ENCODE measurements around the gene ZNF462. TPM values are rescaled to one million over a fixed set of nuclear protein-coding genes. Genes with fewer than 3 reads are reported as not detected.
A peak's percentile ranks its signal among the peaks of the same experiment; 100 is the strongest.

The ZNF462 gene
- total RNA-seq, 1 donor from 2014 or later: 8.2 TPM

- FAIRE-seq: no peak
- Histone ChIP-seq H3K36me3 (ENCODE audit: control insufficient read depth, insufficient read depth, low read length) (peaks cover 1% of the 10 kb centered on the region), H3K27me3 (ENCODE audit: control insufficient read depth, insufficient read depth, low read length) (no peaks in the 10 kb centered on the region), H3K4me3 (ENCODE audit: low read depth, low read length) (no peak overlapping the region)
- DNase-seq (ENCODE audit: low read depth): peak; percentile 45
- TF ChIP-seq, protein P1, sequence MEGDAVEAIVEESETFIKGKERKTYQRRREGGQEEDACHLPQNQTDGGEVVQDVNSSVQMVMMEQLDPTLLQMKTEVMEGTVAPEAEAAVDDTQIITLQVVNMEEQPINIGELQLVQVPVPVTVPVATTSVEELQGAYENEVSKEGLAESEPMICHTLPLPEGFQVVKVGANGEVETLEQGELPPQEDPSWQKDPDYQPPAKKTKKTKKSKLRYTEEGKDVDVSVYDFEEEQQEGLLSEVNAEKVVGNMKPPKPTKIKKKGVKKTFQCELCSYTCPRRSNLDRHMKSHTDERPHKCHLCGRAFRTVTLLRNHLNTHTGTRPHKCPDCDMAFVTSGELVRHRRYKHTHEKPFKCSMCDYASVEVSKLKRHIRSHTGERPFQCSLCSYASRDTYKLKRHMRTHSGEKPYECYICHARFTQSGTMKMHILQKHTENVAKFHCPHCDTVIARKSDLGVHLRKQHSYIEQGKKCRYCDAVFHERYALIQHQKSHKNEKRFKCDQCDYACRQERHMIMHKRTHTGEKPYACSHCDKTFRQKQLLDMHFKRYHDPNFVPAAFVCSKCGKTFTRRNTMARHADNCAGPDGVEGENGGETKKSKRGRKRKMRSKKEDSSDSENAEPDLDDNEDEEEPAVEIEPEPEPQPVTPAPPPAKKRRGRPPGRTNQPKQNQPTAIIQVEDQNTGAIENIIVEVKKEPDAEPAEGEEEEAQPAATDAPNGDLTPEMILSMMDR (IDR thresholded peaks at IDR 0.05; ENCODE audit: insufficient read depth, low read length, severe bottlenecking): no peak
Observed at GRCh38 chr9:106962615-106963363, 99.8 kb downstream of the ZNF462 start.

DNA sequence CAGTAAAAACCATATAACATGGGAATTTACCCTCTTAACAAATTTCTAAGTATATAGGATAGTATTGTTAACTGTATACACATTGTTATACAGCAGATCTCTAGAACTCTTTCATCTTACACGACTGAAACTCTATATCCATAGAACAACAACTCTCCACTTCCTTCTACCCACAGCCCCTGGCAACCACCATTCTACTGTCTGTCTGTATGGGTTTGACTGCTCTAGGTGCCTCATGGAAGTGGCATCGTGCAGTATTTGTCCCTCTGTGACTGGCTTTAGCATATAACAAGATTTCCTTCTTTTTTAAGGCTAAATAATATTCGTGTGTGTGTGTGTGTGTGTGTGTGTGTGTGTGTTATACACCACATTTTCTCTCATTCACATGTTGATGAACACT is 100.7 kb downstream of the ZNF462 start:
- Histone ChIP-seq H3K4me3 (ENCODE audit: low read depth, low read length) (no peak overlapping the region), H3K36me3 (ENCODE audit: control insufficient read depth, insufficient read depth, low read length) (no peaks in the 10 kb centered on the region), H3K27me3 (ENCODE audit: control insufficient read depth, insufficient read depth, low read length) (no peaks in the 10 kb centered on the region)
- FAIRE-seq (no peak), DNase-seq (ENCODE audit: low read depth) (no peak)
- TF ChIP-seq, protein P1 (IDR thresholded peaks at IDR 0.05; ENCODE audit: insufficient read depth, low read length, severe bottlenecking): no peak

GRCh38 chr9:106964329-106964728 is 101.4 kb downstream of the ZNF462 start:
- DNase-seq (ENCODE audit: low read depth) (no peak), FAIRE-seq (no peak)
- Histone ChIP-seq H3K36me3 (ENCODE audit: control insufficient read depth, insufficient read depth, low read length) (no peaks in the 10 kb centered on the region), H3K27me3 (ENCODE audit: control insufficient read depth, insufficient read depth, low read length) (no peaks in the 10 kb centered on the region), H3K4me3 (ENCODE audit: low read depth, low read length) (no peak overlapping the region)
- TF ChIP-seq, protein P1 (IDR thresholded peaks at IDR 0.05; ENCODE audit: insufficient read depth, low read length, severe bottlenecking): no peak

DNA sequence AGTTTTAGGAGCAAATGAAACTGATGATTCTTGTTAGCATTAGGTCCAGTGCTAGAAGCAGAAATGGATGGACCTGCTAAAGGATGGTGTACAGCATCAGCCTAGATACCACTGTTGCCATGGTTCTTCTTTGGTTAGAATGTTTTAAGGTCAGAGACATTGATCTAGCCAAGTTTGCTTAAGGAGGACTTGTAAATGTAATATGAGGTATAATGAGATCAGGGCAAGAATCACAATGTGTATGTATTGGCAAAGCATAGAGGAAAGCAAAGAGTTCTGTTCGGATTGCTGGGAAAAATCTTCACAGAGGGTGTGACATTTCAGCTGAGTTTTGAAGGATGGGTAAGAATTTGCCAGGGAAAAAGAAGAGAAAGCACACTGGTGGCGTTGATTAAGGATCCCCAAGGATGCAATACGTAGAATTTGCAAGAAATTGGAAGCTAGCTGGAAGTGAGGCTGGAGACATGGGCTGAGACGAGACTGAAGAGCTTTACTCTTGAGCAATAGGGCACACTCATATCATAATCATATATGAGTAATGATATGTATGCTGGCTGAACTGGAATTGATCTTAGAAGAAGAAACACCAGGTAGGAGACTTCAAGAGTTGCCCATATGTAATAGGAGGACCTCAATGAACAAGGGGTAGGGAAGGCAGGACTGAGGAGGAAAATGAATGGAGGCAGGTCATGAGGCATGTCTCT is 102.0 kb downstream of the ZNF462 start:
- Histone ChIP-seq H3K4me3 (ENCODE audit: low read depth, low read length) (no peak overlapping the region), H3K36me3 (ENCODE audit: control insufficient read depth, insufficient read depth, low read length) (no peaks in the 10 kb centered on the region), H3K27me3 (ENCODE audit: control insufficient read depth, insufficient read depth, low read length) (no peaks in the 10 kb centered on the region)
- DNase-seq (ENCODE audit: low read depth) (peak; percentile 90), FAIRE-seq (no peak)
- TF ChIP-seq, protein P1 (IDR thresholded peaks at IDR 0.05; ENCODE audit: insufficient read depth, low read length, severe bottlenecking): no peak

DNA sequence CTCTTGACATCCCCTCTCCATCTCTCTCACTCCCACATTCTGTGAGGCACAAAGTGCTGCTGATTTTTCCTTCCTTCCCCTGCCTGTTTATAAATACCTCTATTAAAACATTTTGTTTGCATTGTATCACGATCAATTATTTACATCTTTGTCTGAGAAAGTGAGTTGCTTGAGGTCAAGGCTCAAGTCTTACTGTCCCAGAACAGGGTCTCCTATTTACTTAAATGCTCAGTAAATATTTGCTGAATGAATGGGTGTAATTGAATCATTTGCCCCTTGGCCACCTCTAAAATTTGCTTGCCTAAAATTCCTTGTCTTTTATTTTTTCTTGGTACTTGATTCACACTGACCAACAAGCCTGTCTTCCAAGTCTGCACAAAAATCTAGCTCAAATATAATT is 103.5 kb downstream of the ZNF462 start:
- FAIRE-seq: no peak
- H3K4me3 ChIP-seq (ENCODE audit: low read depth, low read length): no peak overlapping the region
- H3K36me3 ChIP-seq (ENCODE audit: control insufficient read depth, insufficient read depth, low read length): no peaks in the 10 kb centered on the region
- TF ChIP-seq, protein P1 (IDR thresholded peaks at IDR 0.05; ENCODE audit: insufficient read depth, low read length, severe bottlenecking): no peak
- DNase-seq (ENCODE audit: low read depth): no peak
- no peaks in the 10 kb centered on the region for H3K27me3 ChIP-seq (ENCODE audit: control insufficient read depth, insufficient read depth, low read length)
